OCI-LY1 (cell line): Measurements from ENCODE around the gene GDI1.

ENCODE experiments used
- EZH2 ChIP-seq: fragments of 200-600 bp; sonication (generic), shearing (Covaris generic); IDR thresholded peaks from 2 replicates; pipeline ENCODE4 v1.8.0; 2017; ENCODE audit warnings: borderline replicate concordance, mixed run types, mild to moderate bottlenecking, antibody characterized with exemption, low read length, moderate library complexity, mixed read lengths
- TF ChIP-seq, protein P1 (sequence below): fragments of 200-600 bp; sonication (generic), shearing (Covaris generic); IDR thresholded peaks from 2 replicates; pipeline ENCODE4 v1.5.1; 2017; ENCODE audit warnings: mild to moderate bottlenecking, antibody characterized with exemption, low read length, moderate library complexity, mixed read lengths

GRCh38 chrX:154450312-154450711 lies 13.4 kb downstream of the GDI1 start:
- no peak for TF ChIP-seq EZH2
- TF ChIP-seq, protein P1, sequence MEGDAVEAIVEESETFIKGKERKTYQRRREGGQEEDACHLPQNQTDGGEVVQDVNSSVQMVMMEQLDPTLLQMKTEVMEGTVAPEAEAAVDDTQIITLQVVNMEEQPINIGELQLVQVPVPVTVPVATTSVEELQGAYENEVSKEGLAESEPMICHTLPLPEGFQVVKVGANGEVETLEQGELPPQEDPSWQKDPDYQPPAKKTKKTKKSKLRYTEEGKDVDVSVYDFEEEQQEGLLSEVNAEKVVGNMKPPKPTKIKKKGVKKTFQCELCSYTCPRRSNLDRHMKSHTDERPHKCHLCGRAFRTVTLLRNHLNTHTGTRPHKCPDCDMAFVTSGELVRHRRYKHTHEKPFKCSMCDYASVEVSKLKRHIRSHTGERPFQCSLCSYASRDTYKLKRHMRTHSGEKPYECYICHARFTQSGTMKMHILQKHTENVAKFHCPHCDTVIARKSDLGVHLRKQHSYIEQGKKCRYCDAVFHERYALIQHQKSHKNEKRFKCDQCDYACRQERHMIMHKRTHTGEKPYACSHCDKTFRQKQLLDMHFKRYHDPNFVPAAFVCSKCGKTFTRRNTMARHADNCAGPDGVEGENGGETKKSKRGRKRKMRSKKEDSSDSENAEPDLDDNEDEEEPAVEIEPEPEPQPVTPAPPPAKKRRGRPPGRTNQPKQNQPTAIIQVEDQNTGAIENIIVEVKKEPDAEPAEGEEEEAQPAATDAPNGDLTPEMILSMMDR, result no peak
